Lower leg skin (tissue), 4 donors: ENCODE data around the gene CYB5RL. TPM values are rescaled to one million over a fixed set of nuclear protein-coding genes. Genes with fewer than 3 reads are reported as not detected.

Source experiments
- DNase-seq, 2 donors: peaks; one replicate each; pipeline ENCODE4 v3.0.0-alpha.2; 2019; ENCODE audit warnings: low spot score in 2 of 2
- H3K4me3 ChIP-seq: fragments of 200-600 bp; sonication (generic); 2 replicates; pipeline ENCODE4 v1.5.1; 2017; ENCODE audit warnings: mild to moderate bottlenecking, low read depth; ENCODE audit not compliant: poor library complexity, severe bottlenecking
- CTCF ChIP-seq, 3 donors: fragments of 450-650 bp; IDR thresholded peaks; one replicate each; pipeline ENCODE4 v1.5.1; 2016; ENCODE audit warnings: antibody characterized with exemption in 3 of 3, mild to moderate bottlenecking in 3 of 3, moderate library complexity in 2 of 3
- POLR2A ChIP-seq, 2 donors: fragments of 450-650 bp; IDR thresholded peaks; one replicate each; pipeline ENCODE4 v1.6.1; 2016 to 2017; ENCODE audit warnings: antibody characterized with exemption in 2 of 2, mild to moderate bottlenecking in 1 of 2, moderate library complexity in 1 of 2
- WGBS, 2 donors: methylation state at CpG; one replicate each; pipeline ENCODE4 v1.1.5; 2018; 5-methylcytosine and 5-hydroxymethylcytosine counted together
- intact Hi-C: fragments of 100-400 bp; cut with DNase I; formaldehyde crosslinking; loops from one replicate; pipeline ENCODE4 v1.15.0; 2023; ENCODE audit warnings: low total_unique reads
- total RNA-seq, 4 donors: library from RNA; depleted of rRNA; stranded (reverse); fragments of >200 nt; gene quantifications; one replicate each; pipeline ENCODE4 v1.1.0, GENCODE V29; 2016

CYB5RL gene
- total RNA-seq, 4 donors from 2014 or later = 2.4 to 15.2 (median 5.6) TPM

- intact Hi-C loops = no loop called here
- no peak overlapping the region for H3K4me3 ChIP-seq
- no peak for TF ChIP-seq CTCF (IDR thresholded peaks at IDR 0.05)
- no peak for TF ChIP-seq POLR2A (IDR thresholded peaks at IDR 0.05)
- WGBS, 2 donors = 92 to 100% methylated on average over 2 to 4 of the region's 13 CpGs
- DNase-seq = no peak
Observed at GRCh38 chr1:54228638-54229079, 28.8 kb upstream of the CYB5RL start.

DNA sequence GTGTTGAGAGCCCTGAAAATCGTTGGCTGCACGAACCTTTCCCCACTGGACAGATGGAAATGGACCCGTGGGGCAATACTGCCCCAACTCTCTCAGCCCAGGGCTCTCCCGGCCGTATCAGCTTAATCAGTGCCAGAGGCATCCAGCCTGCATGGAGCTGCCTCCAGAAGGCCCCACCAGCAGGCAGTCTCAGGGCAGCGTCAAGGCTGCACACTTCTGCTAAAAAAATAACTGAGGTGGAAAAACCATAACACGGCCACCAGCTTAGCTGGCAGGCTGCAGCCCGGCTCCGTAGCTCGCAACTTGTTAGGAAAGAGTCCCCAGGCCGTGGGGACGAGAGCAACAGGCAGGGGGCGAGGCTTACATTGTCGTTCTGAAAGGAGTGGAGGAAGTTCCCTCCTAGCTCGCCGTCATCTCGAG, 28.1 kb upstream of the CYB5RL start:
- TF ChIP-seq CTCF (IDR thresholded peaks at IDR 0.05) = no peak
- TF ChIP-seq POLR2A (IDR thresholded peaks at IDR 0.05) = no peak
- DNase-seq = no peak
- 47 to 53% methylated on average over 17 of the region's 17 CpGs for WGBS, 2 donors
- no peak overlapping the region for H3K4me3 ChIP-seq
- intact Hi-C loops = no loop called here

DNA sequence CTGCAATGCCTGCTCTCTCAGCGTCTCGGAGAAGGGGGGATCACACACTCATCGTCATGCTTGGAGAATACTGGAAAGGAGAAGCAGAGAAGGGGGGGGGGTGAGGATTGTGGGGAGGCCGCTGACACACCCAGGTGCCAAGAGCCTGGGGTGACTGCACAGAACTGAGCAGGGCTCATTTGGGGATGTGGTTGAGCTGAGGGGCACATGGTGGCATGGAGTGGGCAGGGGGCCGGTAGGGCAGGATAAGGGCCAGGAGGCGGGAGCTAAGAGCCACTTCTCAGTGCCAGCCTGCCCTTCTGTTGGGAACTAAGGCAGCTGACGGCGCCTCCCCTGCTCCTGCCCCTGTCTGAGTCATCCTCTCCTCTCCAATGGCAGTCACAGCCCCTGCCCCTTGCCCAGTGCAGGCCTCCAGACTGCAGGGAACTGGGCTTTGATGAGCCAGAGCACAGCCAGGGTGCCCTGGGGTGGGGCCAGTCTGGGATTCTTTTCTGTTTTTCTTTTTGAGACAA, 27.3 kb upstream of the CYB5RL start:
- no peak for DNase-seq
- H3K4me3 ChIP-seq = no peak overlapping the region
- TF ChIP-seq POLR2A (IDR thresholded peaks at IDR 0.05) (no peak), CTCF (IDR thresholded peaks at IDR 0.05) (no peak)
- intact Hi-C loops = no loop called here
- WGBS, 2 donors = 35 to 45% methylated on average over 8 of the region's 8 CpGs

DNA sequence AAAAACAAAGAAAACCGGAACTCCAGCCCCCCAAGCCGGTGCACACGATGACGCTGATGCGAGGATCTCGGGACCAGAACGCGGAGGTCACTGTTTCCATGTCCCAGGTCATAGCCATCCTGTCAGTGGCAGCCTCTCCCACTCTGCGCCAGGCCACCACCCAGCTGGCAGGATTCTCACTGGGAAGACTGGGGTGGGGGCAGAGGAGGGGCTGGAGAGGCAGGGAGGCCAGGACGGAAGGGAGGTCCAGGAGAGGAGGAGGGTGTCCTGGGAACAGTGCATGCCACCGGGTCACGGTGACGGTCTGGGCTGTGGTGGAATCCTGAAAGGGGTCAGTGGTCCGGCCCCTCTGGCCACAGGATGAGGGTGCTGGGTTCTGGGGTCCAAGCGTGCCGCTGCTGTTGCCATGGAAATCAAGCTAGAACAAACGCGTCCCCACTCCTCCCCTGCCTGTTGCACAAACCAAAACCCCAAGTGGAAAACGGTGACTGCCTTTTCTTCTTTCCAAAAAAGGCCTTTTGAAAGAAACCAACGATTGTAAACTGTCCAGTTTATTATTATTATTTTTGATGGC, 26.2 kb upstream of the CYB5RL start:
- TF ChIP-seq CTCF (IDR thresholded peaks at IDR 0.05) (no peak), POLR2A (IDR thresholded peaks at IDR 0.05) (no peak)
- H3K4me3 ChIP-seq = no peak overlapping the region
- DNase-seq = no peak
- WGBS, 2 donors = 84 to 87% methylated on average over 20 of the region's 20 CpGs
- intact Hi-C loops = no loop called here

GRCh38 chr1:54225378-54225777, 25.5 kb upstream of the CYB5RL start:
- WGBS, 2 donors = 79 to 85% methylated on average over 6 of the region's 6 CpGs
- intact Hi-C loops = no loop called here

More at GRCh38 chr1:54225378-54225777, 25.5 kb upstream of the CYB5RL start:
- TF ChIP-seq POLR2A (IDR thresholded peaks at IDR 0.05) (no peak), CTCF (IDR thresholded peaks at IDR 0.05) (no peak)
- no peak for DNase-seq
- H3K4me3 ChIP-seq = no peak overlapping the region
